Common myeloid progenitor, CD34-positive (primary cell): Measurements from ENCODE around the gene C12orf42.

Experiments used
- CTCF ChIA-PET: fragments of 350-600 bp; sonication (Branson Sonifier 250); formaldehyde crosslinking; loops from one replicate; lab custom pipeline; 2021; ENCODE audit warnings: antibody characterized with exemption; lab: Charles Lee
- POLR2A ChIA-PET: fragments of 350-600 bp; sonication (Branson Sonifier 250); formaldehyde crosslinking; loops from one replicate; lab custom pipeline; 2021; ENCODE audit warnings: antibody characterized with exemption; lab: Charles Lee
- DNase-seq, 3 donors: peaks; one replicate each; pipeline versions ENCODE4 v3.0.0 to v3.0.0-alpha.2; 2013
- H3K27ac ChIP-seq, 2 experiments: 1 replicate in 1 of 2; 2 replicates in 1 of 2; pipeline ENCODE4 v1.7.0; 2013; ENCODE audit warnings: inconsistent platforms in 2 of 2, low read length in 2 of 2, mild to moderate bottlenecking in 2 of 2, low read depth in 1 of 2, moderate library complexity in 1 of 2; ENCODE audit not compliant: severe bottlenecking in 2 of 2, insufficient read depth in 1 of 2, poor library complexity in 1 of 2
- H3K27me3 ChIP-seq, 5 experiments: replicated peaks in 2 of 5; 1 replicate in 3 of 5; 2 replicates in 2 of 5; pipeline versions ENCODE4 v1.6.1 to v1.7.0; 2013; ENCODE audit warnings: low read length in 4 of 5, mild to moderate bottlenecking in 2 of 5, moderate library complexity in 2 of 5, inconsistent platforms in 1 of 5; ENCODE audit not compliant: insufficient read depth in 5 of 5, control insufficient read depth in 4 of 5
- H3K36me3 ChIP-seq, 4 experiments: 1 replicate in 2 of 4; 2 replicates in 2 of 4; pipeline versions ENCODE4 v1.6.1 to v1.7.0; 2013; ENCODE audit warnings: low read length in 3 of 4, control low read depth in 1 of 4, mild to moderate bottlenecking in 1 of 4; ENCODE audit not compliant: control insufficient read depth in 4 of 4, insufficient read depth in 4 of 4
- H3K4me1 ChIP-seq, 4 experiments: 1 replicate in 3 of 4; 2 replicates in 1 of 4; pipeline versions ENCODE4 v1.6.1 to v1.7.1; 2013; ENCODE audit warnings: low read length in 3 of 4, mild to moderate bottlenecking in 3 of 4, control low read depth in 1 of 4, inconsistent platforms in 1 of 4, moderate library complexity in 1 of 4; ENCODE audit not compliant: control insufficient read depth in 4 of 4, insufficient read depth in 4 of 4; ENCODE audit errors: control extremely low read depth in 1 of 4
- H3K4me3 ChIP-seq, 7 experiments: 1 replicate in 4 of 7; 2 replicates in 3 of 7; pipeline versions ENCODE4 v1.5.1 to v1.7.0; 2013; ENCODE audit warnings: mild to moderate bottlenecking in 7 of 7, low read length in 6 of 7, moderate library complexity in 6 of 7, inconsistent platforms in 2 of 7, low read depth in 2 of 7, control low read depth in 1 of 7; ENCODE audit not compliant: insufficient read depth in 4 of 7, control insufficient read depth in 1 of 7; ENCODE audit errors: extremely low read depth in 1 of 7
- H3K9me3 ChIP-seq, 5 experiments: 1 replicate in 4 of 5; 2 replicates in 1 of 5; pipeline versions ENCODE4 v1.6.1 to v1.7.1; 2013; ENCODE audit warnings: low read length in 4 of 5, mild to moderate bottlenecking in 2 of 5, inconsistent platforms in 1 of 5, low read depth in 1 of 5, moderate library complexity in 1 of 5; ENCODE audit not compliant: control insufficient read depth in 4 of 5, insufficient read depth in 2 of 5; ENCODE audit errors: control extremely low read depth in 1 of 5
- WGBS: methylation state at CpG from one replicate; pipeline ENCODE4 v1.1.5; 2013; ENCODE audit not compliant: insufficient coverage; 5-methylcytosine and 5-hydroxymethylcytosine counted together

C12orf42 gene

DNA sequence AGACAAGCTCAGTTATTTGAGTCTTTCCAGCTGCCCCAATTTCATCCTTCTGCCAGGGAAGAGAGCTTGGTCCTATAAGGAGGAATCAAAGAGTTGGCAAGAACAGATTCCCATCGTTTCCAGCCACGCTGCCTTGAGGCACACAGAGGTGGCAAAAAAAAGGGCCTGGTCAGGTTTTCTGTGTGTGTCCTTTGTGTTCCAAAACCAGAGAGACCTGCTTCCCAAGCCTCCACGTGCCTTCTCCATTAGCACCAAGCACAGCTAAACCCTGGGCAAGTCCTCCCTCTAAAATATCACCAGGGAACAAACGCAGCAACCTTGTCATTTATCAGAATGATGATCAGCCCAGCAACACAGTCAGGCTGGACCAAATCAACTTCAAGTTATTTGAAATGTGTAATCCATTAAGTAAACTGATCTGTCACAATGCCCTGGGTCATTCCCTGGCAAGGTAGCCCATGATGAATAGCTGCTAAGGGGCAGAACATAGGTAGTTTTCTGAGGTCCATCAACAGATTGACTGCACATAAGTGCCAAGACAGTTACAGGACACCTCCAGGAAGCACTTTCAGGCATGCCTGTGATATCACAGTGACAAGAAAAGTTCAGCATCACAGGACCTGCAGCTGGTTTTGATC lies 28.6 kb upstream of the C12orf42 start:
- ChIA-PET POLR2A (no interaction called here), CTCF (interaction anchor here (1.2 kb wide), 1 partner anchor 576 kb away, joined by 3 read pairs; no protein-coding TSS in a partner anchor)
- DNase-seq = no peak
- Histone ChIP-seq H3K4me1 (no peaks in the 10 kb centered on the region), H3K27me3 (peaks cover 0 to 3% (median 0%) of the 10 kb centered on the region in 5 experiments), H3K27ac (no peak overlapping the region), H3K4me3 (no peak overlapping the region), H3K9me3 (peaks cover 0 to 3% (median 0%) of the 10 kb centered on the region in 5 experiments), H3K36me3 (no peaks in the 10 kb centered on the region)
- 97% methylated on average over 4 of the region's 4 CpGs for WGBS

DNA sequence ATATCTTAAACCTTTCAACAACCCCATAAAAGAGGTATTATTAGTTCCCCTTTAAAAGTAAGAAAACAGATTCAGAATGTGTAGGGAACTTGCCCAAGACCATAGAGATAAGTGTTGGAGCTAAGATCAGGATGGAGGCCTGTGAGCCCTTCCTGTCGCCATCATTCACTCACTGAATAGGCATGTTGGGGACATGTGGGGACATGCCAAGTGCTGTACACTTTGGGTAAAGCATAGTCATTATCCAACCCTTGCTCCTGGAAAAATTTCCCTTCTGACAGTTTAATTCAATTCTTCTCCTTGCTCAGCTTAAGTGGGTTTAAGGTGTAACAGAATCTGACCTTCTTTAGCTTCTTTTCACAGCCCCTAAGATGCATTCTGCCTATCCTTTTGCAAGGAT lies 28.0 kb upstream of the C12orf42 start:
- Histone ChIP-seq H3K36me3 (no peaks in the 10 kb centered on the region), H3K9me3 (peaks cover 0 to 3% (median 0%) of the 10 kb centered on the region in 5 experiments), H3K27ac (no peak overlapping the region), H3K27me3 (peaks cover 0 to 2% (median 0%) of the 10 kb centered on the region in 5 experiments), H3K4me3 (no peak overlapping the region), H3K4me1 (no peaks in the 10 kb centered on the region)
- POLR2A ChIA-PET = no interaction called here
- 100% methylated on average over 1 of the region's 1 CpG for WGBS
- CTCF ChIA-PET = interaction anchor here (1.2 kb wide), 2 partner anchors 22 to 575 kb away, joined by 3 to 4 read pairs; no protein-coding TSS in a partner anchor
- no peak for DNase-seq

DNA sequence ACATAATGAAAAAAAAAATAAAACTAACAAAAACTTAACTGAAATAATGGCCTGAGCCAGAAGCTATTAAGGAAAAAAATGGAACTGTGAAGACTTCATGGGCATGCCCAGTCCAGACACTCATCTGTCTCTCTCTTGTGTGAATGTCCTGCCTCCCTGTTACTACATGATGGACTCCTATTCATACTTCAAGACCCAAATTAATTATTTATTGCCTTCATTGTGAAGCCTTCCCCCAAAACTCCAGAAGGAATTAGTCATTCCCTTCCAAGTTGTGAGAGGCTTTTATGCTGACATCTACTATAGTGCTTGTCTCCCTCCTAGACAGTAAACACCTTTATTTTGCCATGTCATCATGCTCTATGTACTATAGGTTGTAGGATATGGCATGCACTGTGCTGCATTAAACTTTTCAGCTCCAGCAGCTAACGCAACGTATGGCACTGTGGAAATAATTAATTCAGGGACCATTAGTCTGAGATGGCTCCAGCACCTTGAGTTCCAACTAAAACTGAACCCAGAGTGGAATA lies 25.0 kb upstream of the C12orf42 start:
- no peak for DNase-seq
- POLR2A ChIA-PET = no interaction called here
- H3K9me3 ChIP-seq = no peaks in the 10 kb centered on the region
- no peaks in the 10 kb centered on the region for H3K27me3 ChIP-seq
- H3K4me1 ChIP-seq = no peaks in the 10 kb centered on the region
- CTCF ChIA-PET = no interaction called here
- 100% methylated on average over 1 of the region's 2 CpGs for WGBS
- H3K4me3 ChIP-seq = no peak overlapping the region
- no peaks in the 10 kb centered on the region for H3K36me3 ChIP-seq
- no peak overlapping the region for H3K27ac ChIP-seq

GRCh38 chr12:103519632-103520031 lies 23.9 kb upstream of the C12orf42 start:
- POLR2A ChIA-PET = no interaction called here
- 100% methylated on average over 2 of the region's 2 CpGs for WGBS
- H3K27me3 ChIP-seq = no peaks in the 10 kb centered on the region
- no peak overlapping the region for H3K4me3 ChIP-seq
- H3K9me3 ChIP-seq = no peaks in the 10 kb centered on the region
- no peak overlapping the region for H3K27ac ChIP-seq
- no peaks in the 10 kb centered on the region for H3K36me3 ChIP-seq
- CTCF ChIA-PET = no interaction called here
- no peaks in the 10 kb centered on the region for H3K4me1 ChIP-seq
- no peak for DNase-seq

- H3K27me3 ChIP-seq = no peaks in the 10 kb centered on the region
- no peaks in the 10 kb centered on the region for H3K9me3 ChIP-seq
- POLR2A ChIA-PET = no interaction called here
- no CpG with 5 or more reads among the region's 2 CpGs for WGBS
- DNase-seq = peak in 2 of 3 donors; percentile 35 to 46
- CTCF ChIA-PET = no interaction called here
- H3K27ac ChIP-seq = no peak overlapping the region
- no peak overlapping the region for H3K4me3 ChIP-seq
- no peaks in the 10 kb centered on the region for H3K36me3 ChIP-seq
- no peaks in the 10 kb centered on the region for H3K4me1 ChIP-seq
Observed at GRCh38 chr12:103518899-103519298, 23.1 kb upstream of the C12orf42 start.

- ChIA-PET POLR2A (no interaction called here), CTCF (no interaction called here)
- no peak for DNase-seq
- WGBS = 100% methylated on average over 2 of the region's 3 CpGs
- Histone ChIP-seq H3K36me3 (no peaks in the 10 kb centered on the region), H3K9me3 (no peaks in the 10 kb centered on the region), H3K27ac (no peak overlapping the region), H3K4me3 (no peak overlapping the region), H3K4me1 (no peaks in the 10 kb centered on the region), H3K27me3 (no peaks in the 10 kb centered on the region)
Observed at GRCh38 chr12:103517161-103517560, 21.4 kb upstream of the C12orf42 start.

DNA sequence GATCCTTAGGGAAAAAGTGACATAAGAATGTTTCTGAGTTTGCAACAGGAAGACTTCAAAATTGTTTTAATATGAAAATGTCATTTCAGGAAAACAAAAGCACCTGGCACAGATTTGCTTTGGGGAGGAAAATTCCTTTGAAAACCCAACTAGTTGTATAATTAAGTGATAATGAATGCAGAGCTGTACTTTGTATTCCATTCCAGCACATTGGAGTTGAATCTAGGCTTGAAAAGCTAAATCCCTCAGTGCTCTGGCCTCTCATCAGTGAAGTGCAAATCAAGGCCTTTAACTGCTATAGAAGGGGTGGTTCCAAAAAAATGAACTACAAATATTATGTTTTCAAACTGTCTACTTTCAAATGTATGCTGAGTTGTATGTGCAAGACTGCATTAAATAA lies 19.6 kb upstream of the C12orf42 start:
- Histone ChIP-seq H3K36me3 (no peaks in the 10 kb centered on the region), H3K27ac (no peak overlapping the region), H3K27me3 (no peaks in the 10 kb centered on the region), H3K9me3 (no peaks in the 10 kb centered on the region), H3K4me1 (no peaks in the 10 kb centered on the region), H3K4me3 (no peak overlapping the region)
- ChIA-PET CTCF (interaction anchor here (1.0 to 1.3 kb wide), 3 partner anchors 13 to 632 kb away, joined by 3 read pairs; no protein-coding TSS in a partner anchor), POLR2A (no interaction called here)
- DNase-seq = no peak
